Activated CD8-positive, alpha-beta T cell treated with anti-CD3 and anti-CD28 coated beads, Interleukin-2, amount 10 ng/mL, durations not matched to agents 7 days and 5 days (primary cell): ENCODE measurements around the gene NLRX1. TPM values are rescaled to one million over a fixed set of nuclear protein-coding genes. Genes with fewer than 3 reads are reported as not detected.

Experiments used
- ATAC-seq: fragments of 150-1000 bp; cut with Tn5 transposase; one replicate; pipeline ENCODE4 v1.10.0; 2021; ENCODE audit warnings: moderate library complexity
- CTCF ChIA-PET: fragments of 350-600 bp; sonication (Branson Sonifier 250); formaldehyde crosslinking; loops from one replicate; lab custom pipeline; 2021; ENCODE audit warnings: antibody characterized with exemption; lab: Charles Lee
- POLR2A ChIA-PET: fragments of 350-600 bp; sonication (Branson Sonifier 250); formaldehyde crosslinking; loops from one replicate; lab custom pipeline; 2021; ENCODE audit warnings: antibody characterized with exemption; lab: Charles Lee
- DNase-seq: peaks from one replicate; pipeline ENCODE4 v3.0.0-alpha.2; 2020
- H3K27ac Mint-ChIP-seq: one replicate; pipeline ENCODE4 v1.8.0; 2021; ENCODE audit warnings: mild to moderate bottlenecking, mixed read lengths
- H3K27me3 Mint-ChIP-seq: one replicate; pipeline ENCODE4 v1.8.0; 2021; ENCODE audit warnings: low read depth, mixed read lengths
- H3K36me3 Mint-ChIP-seq: one replicate; pipeline ENCODE4 v1.8.0; 2021; ENCODE audit warnings: low read depth, mixed read lengths
- H3K4me1 Mint-ChIP-seq: one replicate; pipeline ENCODE4 v1.8.0; 2021; ENCODE audit warnings: low read depth, mixed read lengths
- H3K4me3 Mint-ChIP-seq: one replicate; pipeline ENCODE4 v1.8.0; 2021; ENCODE audit warnings: mild to moderate bottlenecking, mixed read lengths
- H3K9me3 Mint-ChIP-seq: one replicate; pipeline ENCODE4 v1.8.0; 2022; ENCODE audit warnings: mixed read lengths; ENCODE audit not compliant: insufficient read depth
- total RNA-seq, 2 experiments: library from RNA; stranded (reverse); gene quantifications; one replicate each; pipeline ENCODE4 v1.2.3, GENCODE V29; 2021

Gene NLRX1, protein sequence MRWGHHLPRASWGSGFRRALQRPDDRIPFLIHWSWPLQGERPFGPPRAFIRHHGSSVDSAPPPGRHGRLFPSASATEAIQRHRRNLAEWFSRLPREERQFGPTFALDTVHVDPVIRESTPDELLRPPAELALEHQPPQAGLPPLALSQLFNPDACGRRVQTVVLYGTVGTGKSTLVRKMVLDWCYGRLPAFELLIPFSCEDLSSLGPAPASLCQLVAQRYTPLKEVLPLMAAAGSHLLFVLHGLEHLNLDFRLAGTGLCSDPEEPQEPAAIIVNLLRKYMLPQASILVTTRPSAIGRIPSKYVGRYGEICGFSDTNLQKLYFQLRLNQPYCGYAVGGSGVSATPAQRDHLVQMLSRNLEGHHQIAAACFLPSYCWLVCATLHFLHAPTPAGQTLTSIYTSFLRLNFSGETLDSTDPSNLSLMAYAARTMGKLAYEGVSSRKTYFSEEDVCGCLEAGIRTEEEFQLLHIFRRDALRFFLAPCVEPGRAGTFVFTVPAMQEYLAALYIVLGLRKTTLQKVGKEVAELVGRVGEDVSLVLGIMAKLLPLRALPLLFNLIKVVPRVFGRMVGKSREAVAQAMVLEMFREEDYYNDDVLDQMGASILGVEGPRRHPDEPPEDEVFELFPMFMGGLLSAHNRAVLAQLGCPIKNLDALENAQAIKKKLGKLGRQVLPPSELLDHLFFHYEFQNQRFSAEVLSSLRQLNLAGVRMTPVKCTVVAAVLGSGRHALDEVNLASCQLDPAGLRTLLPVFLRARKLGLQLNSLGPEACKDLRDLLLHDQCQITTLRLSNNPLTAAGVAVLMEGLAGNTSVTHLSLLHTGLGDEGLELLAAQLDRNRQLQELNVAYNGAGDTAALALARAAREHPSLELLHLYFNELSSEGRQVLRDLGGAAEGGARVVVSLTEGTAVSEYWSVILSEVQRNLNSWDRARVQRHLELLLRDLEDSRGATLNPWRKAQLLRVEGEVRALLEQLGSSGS
- total RNA-seq: 10 to 100 TPM; 24.6 to 24.8 TPM

DNA sequence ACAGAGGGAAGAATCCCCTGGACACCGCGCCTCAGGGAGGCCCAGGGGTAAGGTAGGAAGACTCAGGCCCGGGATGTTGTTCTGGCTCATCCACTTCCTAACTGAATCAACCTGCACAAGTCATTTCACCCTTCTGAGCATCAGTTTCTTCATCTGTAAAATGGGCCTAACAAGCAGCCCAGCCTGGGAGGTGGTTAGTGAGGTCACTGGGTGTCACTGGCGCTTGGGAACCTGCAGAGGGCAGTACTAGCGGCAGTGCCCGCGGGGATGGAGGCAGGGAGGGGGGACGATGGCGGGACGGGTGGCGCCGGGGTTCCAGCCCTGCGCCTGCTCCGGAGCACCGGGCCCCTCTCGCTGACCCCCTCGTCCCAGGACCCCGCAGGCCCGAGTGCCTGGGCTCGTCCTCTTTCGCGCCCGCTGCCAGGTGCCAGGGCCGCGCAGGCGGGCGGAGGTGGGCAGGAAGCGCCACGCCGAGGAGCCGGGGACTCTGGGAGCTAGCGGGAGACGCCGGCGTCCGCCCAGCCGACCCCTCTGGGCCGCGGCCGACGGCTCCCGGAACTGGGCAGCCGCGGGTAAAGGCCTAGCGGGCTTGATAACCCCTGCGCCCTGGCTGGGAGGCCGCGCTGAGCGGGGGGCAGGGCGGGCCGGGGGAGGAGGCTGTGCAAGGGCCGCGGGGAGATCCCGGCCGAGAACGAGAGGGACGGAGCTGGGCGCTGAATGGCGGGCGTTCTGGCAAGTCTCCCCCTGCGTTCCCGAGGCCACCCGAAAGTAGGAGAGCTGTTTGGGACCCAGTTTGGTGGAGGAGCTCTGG lies at the start of gene NLRX1:
NLRX1 (plus strand) TSS at position 255 of the 811 bp plus-strand sequence. CDS start 2,679 bp downstream, outside the sequence.
- Mint-ChIP-seq H3K4me1 (peaks cover 30% of the 10 kb centered on the region), H3K9me3 (no peaks in the 10 kb centered on the region), H3K36me3 (no peaks in the 10 kb centered on the region), H3K27me3 (no peaks in the 10 kb centered on the region), H3K4me3 (peak within 1 kb of the TSS; percentile 86), H3K27ac (peak within 1 kb of the TSS; percentile 92)
- ATAC-seq (peak; percentile 96), DNase-seq (peak; percentile 92)
- CTCF ChIA-PET: interaction anchor here (0.6 to 2.8 kb wide), 33 partner anchors 9 to 205 kb away, joined by 3 to 34 read pairs (median 5); partner anchors contain the start of genes ABCG4, CBL, RNF26 and VPS11
- POLR2A ChIA-PET: interaction anchor here (0.6 to 1.5 kb wide), 17 partner anchors 9 to 140 kb away, joined by 3 to 15 read pairs (median 4); partner anchors contain the start of genes C2CD2L, HMBS and VPS11

DNA sequence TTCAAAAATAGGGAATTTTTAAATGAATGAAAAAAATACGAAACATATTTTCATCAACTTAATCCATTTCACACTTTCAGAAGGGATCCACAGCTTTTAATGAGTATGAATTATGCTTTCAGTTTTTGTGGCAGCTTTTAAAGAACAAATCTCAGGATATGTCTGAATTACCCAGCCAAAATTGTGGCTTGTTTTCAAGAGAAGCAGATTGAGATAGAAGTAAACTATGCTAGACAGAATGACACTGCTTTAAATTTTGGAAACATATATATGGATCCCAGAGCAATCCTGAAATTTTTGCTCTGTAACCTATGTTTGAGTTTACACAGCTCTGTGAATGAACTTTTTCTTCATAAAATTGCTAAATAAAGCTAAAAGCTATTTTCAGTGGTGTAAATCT lies 49.6 kb upstream of the NLRX1 start:
- H3K36me3 Mint-ChIP-seq: peaks cover 43% of the 10 kb centered on the region
- no peaks in the 10 kb centered on the region for H3K9me3 Mint-ChIP-seq
- peaks cover 55% of the 10 kb centered on the region for H3K4me1 Mint-ChIP-seq
- no peaks in the 10 kb centered on the region for H3K27me3 Mint-ChIP-seq
- H3K27ac Mint-ChIP-seq: no peak overlapping the region
- ChIA-PET CTCF (interaction anchor here (0.9 to 2.2 kb wide), 4 partner anchors 50 to 148 kb away, joined by 5 to 6 read pairs (median 5); partner anchors contain the start of gene CBL), POLR2A (interaction anchor here (0.8 to 1.9 kb wide), 3 partner anchors 10 to 539 kb away, joined by 3 to 7 read pairs (median 6); a partner anchor contains a TSS)
- no peak for ATAC-seq
- DNase-seq: no peak
- H3K4me3 Mint-ChIP-seq: no peak overlapping the region

DNA sequence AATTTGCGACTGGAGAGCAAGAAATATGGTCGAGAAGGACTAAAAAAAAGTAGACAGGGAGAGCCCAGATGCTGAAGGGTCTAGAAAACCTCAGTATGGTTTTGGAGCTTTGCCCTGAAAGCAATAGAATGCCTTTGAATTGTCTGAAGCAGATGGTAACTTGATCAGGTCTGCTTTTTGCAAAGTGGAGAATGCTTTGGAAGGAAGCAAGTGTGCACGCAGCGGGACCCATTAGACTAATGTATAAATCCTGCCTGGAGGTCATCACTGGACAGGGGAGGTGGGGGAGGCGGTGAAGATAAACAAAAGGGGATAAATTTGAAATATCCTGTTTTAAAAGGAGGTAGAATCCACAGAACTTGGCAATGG lies 47.9 kb upstream of the NLRX1 start:
- peaks cover 39% of the 10 kb centered on the region for H3K36me3 Mint-ChIP-seq
- H3K27ac Mint-ChIP-seq: peak overlapping the region; percentile 67
- no peak for ATAC-seq
- CTCF ChIA-PET: interaction anchor here (0.9 to 1.6 kb wide), 6 partner anchors 12 to 217 kb away, joined by 3 to 6 read pairs (median 4); partner anchors contain the start of gene C2CD2L
- H3K4me1 Mint-ChIP-seq: peaks cover 42% of the 10 kb centered on the region
- peak; percentile 22 for DNase-seq
- H3K9me3 Mint-ChIP-seq: no peaks in the 10 kb centered on the region
- H3K27me3 Mint-ChIP-seq: no peaks in the 10 kb centered on the region
- peak overlapping the region; percentile 81 for H3K4me3 Mint-ChIP-seq
- POLR2A ChIA-PET: interaction anchor here (1.0 to 3.8 kb wide), 6 partner anchors 11 to 260 kb away, joined by 3 to 29 read pairs (median 4); partner anchors contain the start of gene DPAGT1

DNA sequence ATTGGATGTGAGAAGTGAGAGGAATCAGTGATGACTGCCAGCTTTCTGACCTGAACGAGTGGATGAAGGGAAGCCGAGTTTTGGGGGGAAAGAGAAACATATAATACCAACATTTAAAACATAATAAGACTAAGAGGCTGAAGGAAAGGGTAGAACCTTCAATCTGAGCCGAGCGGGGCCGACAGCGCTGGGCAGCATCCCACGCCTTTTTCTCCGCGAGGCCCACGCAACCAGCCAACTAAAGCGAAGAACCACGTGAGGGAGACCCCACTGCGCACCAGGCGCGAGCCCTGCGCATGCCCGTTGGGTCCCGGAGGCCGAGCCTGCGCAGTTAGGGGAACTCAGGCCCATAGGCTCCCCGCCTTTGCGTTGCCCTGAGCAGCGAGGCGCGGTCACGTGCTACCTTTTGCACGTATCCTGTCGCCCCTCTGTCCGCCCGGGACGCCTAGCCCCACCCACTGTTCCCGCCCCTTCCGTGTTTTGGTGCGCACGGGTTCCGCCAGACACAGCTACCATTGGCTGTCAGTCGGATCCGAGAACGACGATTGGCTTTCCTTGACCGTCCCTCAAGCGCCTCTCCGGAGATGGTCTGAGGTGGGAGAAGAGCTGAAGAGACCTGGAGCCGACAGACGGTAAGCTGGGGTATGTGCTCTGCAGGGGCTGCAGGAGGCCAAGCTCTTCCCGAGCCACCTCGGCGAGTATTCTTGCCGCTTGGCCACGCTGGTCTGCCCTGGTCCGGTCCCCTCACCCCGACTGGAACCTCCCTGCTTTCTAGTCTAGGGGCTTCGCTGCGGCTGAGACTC lies 47.3 kb upstream of the NLRX1 start, which contains the start of gene HINFP:
HINFP (plus strand) TSS at position 573 of the 803 bp plus-strand sequence. CDS start 5,365 bp downstream, outside the sequence.
- Mint-ChIP-seq H3K27ac (peak within 1 kb of the TSS; percentile 67), H3K4me1 (peaks cover 36% of the 10 kb centered on the region), H3K4me3 (peak within 1 kb of the TSS; percentile 81), H3K36me3 (peaks cover 33% of the 10 kb centered on the region), H3K9me3 (no peaks in the 10 kb centered on the region), H3K27me3 (no peaks in the 10 kb centered on the region)
- ChIA-PET CTCF (interaction anchor here (0.6 to 1.6 kb wide), 12 partner anchors 12 to 217 kb away, joined by 3 to 9 read pairs (median 4); partner anchors contain the start of genes C2CD2L and HMBS), POLR2A (interaction anchor here (0.7 to 3.8 kb wide), 11 partner anchors 12 to 261 kb away, joined by 3 to 29 read pairs (median 3); partner anchors contain the start of genes C2CD2L, CBL and DPAGT1)
- DNase-seq (peak; percentile 100), ATAC-seq (peak; percentile 97)

DNA sequence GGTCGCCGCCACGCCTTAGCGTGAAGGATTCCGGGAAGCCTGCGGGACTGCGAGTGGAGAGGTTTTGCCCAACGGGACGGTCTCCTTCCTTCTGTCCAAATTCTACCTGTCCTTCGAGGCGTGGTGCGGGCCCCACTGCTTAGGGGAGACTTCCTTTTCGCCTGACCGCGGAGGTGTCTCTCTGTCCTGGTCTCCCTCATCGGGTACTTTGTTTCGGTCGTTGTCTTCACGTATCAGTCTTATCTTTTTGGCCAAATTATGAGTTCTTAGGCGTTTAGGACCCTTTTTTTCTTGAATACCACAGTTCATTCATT lies 46.8 kb upstream of the NLRX1 start:
- DNase-seq (peak; percentile 52), ATAC-seq (peak; percentile 28)
- peak overlapping the region; percentile 67 for H3K27ac Mint-ChIP-seq
- no peaks in the 10 kb centered on the region for H3K9me3 Mint-ChIP-seq
- peaks cover 35% of the 10 kb centered on the region for H3K4me1 Mint-ChIP-seq
- H3K27me3 Mint-ChIP-seq: no peaks in the 10 kb centered on the region
- POLR2A ChIA-PET: interaction anchor here (0.8 to 3.8 kb wide), 6 partner anchors 15 to 84 kb away, joined by 3 to 29 read pairs (median 6); partner anchors contain the start of genes C2CD2L, CBL and DPAGT1
- CTCF ChIA-PET: interaction anchor here (0.8 to 1.6 kb wide), 8 partner anchors 12 to 217 kb away, joined by 3 to 9 read pairs (median 4); partner anchors contain the start of genes C2CD2L and HMBS
- H3K4me3 Mint-ChIP-seq: peak overlapping the region; percentile 81
- H3K36me3 Mint-ChIP-seq: peaks cover 28% of the 10 kb centered on the region

DNA sequence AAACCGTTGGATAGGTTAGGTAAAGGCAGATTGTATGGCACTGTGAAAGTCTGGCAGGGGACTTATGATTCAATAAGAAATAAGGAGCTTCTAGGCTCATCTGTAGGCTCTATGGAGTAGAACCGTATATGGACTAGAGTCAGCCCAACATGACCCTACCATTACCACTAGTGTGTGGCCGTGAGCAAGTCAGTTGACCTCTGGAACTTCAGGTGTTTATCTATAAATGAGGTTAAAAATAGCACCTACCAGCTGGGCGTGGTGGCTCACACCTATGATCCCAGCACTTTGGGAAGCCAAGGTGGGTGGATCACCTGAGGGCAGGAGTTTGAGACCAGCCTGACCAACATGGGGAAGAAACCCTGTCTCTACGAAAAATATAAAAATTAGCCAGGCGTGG lies 42.7 kb upstream of the NLRX1 start:
- H3K27me3 Mint-ChIP-seq: no peaks in the 10 kb centered on the region
- DNase-seq: no peak
- H3K36me3 Mint-ChIP-seq: peaks cover 25% of the 10 kb centered on the region
- no peaks in the 10 kb centered on the region for H3K9me3 Mint-ChIP-seq
- H3K4me3 Mint-ChIP-seq: no peak overlapping the region
- no peak overlapping the region for H3K27ac Mint-ChIP-seq
- ATAC-seq: no peak
- POLR2A ChIA-PET: no interaction called here
- H3K4me1 Mint-ChIP-seq: peaks cover 22% of the 10 kb centered on the region
- CTCF ChIA-PET: interaction anchor here (1.1 to 1.6 kb wide), 3 partner anchors 43 to 80 kb away, joined by 3 to 5 read pairs (median 4); partner anchors contain the start of gene CBL

DNA sequence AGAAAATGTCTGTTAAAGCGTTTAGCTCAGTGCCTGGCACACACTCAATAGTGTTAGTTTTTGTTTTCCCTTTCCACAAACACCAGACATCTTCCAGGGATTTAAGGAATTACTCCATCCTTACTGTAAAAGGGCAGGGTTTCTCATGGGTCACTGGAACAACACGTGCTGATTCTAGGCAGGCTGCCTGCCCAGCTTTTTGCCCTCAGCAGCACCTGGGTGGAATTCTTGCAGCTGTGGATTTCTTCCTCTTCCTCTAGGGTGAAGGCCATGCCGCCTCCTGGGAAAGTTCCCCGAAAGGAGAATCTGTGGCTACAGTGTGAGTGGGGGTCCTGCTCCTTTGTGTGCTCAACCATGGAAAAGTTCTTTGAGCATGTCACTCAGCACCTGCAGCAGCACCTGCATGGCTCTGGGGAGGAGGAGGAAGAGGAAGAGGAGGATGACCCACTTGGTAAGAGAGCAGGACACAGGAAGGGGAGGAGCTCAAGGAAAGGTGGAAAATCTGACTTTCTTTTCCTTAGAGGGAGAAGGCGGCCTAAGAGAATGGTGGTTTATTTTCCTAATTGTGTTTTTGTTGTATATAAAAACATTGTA lies 41.8 kb upstream of the NLRX1 start:
- POLR2A ChIA-PET: interaction anchor here (0.5 kb wide), 1 partner anchor 59 kb away, joined by 5 read pairs; the partner anchor contains the start of gene VPS11
- Mint-ChIP-seq H3K27ac (peak overlapping the region; percentile 54), H3K4me1 (peaks cover 20% of the 10 kb centered on the region), H3K4me3 (no peak overlapping the region), H3K36me3 (peaks cover 34% of the 10 kb centered on the region), H3K9me3 (no peaks in the 10 kb centered on the region), H3K27me3 (no peaks in the 10 kb centered on the region)
- DNase-seq (no peak), ATAC-seq (no peak)
- CTCF ChIA-PET: interaction anchor here (1.1 to 1.6 kb wide), 3 partner anchors 42 to 79 kb away, joined by 3 to 5 read pairs (median 4); partner anchors contain the start of gene CBL

DNA sequence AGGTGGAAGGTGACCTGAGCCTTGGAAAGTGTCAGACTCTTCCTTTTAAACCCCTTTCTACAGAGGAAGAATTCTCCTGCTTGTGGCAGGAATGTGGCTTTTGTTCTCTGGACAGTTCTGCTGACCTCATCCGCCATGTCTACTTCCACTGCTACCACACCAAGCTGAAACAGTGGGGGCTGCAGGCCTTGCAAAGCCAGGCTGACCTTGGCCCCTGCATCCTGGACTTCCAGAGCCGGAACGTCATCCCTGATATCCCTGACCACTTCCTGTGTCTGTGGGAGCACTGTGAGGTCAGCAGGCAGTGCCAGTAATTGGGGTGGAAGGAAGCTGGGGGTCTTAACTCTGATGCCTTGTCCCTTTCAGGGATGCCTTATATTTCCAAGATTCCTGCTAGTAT lies 37.9 kb upstream of the NLRX1 start:
- Mint-ChIP-seq H3K9me3 (no peaks in the 10 kb centered on the region), H3K27me3 (no peaks in the 10 kb centered on the region), H3K4me3 (no peak overlapping the region), H3K36me3 (peaks cover 47% of the 10 kb centered on the region), H3K27ac (no peak overlapping the region), H3K4me1 (peaks cover 6% of the 10 kb centered on the region)
- ChIA-PET CTCF (no interaction called here), POLR2A (no interaction called here)
- ATAC-seq (no peak), DNase-seq (no peak)

DNA sequence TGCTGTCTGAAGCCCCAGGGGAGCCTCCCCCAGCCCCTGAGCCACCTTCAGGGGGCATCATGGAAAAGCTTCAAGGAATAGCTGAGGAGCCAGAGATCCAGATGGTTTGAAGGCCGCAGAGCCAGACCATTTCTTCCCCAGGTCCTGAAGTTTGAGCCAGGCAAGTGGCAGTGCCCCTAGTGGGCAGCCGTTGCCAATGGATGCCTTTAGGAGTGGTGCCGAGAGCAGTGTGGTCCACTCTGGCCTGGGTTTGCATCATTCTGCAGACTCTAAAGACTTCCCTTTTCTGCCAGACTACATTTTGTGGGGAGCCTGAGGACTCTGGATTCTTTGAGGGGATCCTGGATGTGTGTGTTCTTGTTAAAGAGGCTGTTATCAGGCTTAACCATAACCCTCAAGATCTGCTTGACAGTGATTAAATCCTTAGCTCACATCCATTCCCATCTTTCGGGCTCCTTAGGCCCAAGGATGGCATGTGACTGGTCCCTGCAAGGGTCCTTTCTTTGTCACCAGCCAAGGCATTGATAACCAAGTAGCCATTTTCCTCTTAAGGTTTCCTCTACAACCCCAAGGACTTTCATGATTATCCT lies 34.0 kb upstream of the NLRX1 start:
- no peak for ATAC-seq

More for the DNA sequence above, 34.0 kb upstream of the NLRX1 start:
- H3K27me3 Mint-ChIP-seq: peaks cover 11% of the 10 kb centered on the region
- DNase-seq: no peak
- ChIA-PET CTCF (interaction anchor here (0.9 to 1.3 kb wide), 4 partner anchors 9 to 149 kb away, joined by 3 read pairs; partner anchors contain the start of gene VPS11), POLR2A (no interaction called here)
- no peak overlapping the region for H3K4me3 Mint-ChIP-seq
- no peak overlapping the region for H3K27ac Mint-ChIP-seq
- peaks cover 2% of the 10 kb centered on the region for H3K4me1 Mint-ChIP-seq
- H3K36me3 Mint-ChIP-seq: peaks cover 40% of the 10 kb centered on the region
- H3K9me3 Mint-ChIP-seq: no peaks in the 10 kb centered on the region
